Activated CD8-positive, alpha-beta memory T cell treated with anti-CD3 and anti-CD28 coated beads, Interleukin-2, amount 50 U/mL, for 1 hour (primary cell): Measurements from ENCODE around the gene CPAMD8.
"Not testable (repeated sequence)": the region's sequence is repeated elsewhere in the genome, so short reads cannot be mapped to it uniquely, and the experiment has no call there.

ENCODE experiments used
- DNase-seq: peaks from one replicate; pipeline ENCODE4 v3.0.0-alpha.2; 2020; ENCODE audit errors: extremely low read depth

Gene CPAMD8

GRCh38 chr19:17041976-17042375 is 15.4 kb upstream of the CPAMD8 start:
- no peak for DNase-seq

- DNase-seq, result no peak
Observed at GRCh38 chr19:17037966-17038500, 11.4 kb upstream of the CPAMD8 start.

- DNase-seq, result no peak
Observed at GRCh38 chr19:17037184-17037583, 10.6 kb upstream of the CPAMD8 start.

- DNase-seq, result no peak
Observed at GRCh38 chr19:17036640-17037039, 10.0 kb upstream of the CPAMD8 start.

GRCh38 chr19:17035842-17036424 is 9.3 kb upstream of the CPAMD8 start:
- DNase-seq, result no peak

- DNase-seq, result no peak
Observed at GRCh38 chr19:17031741-17032140, 5.1 kb upstream of the CPAMD8 start.

GRCh38 chr19:17027535-17027975 is 945 bp upstream of the CPAMD8 start:
- no peak for DNase-seq

- DNase-seq, result no peak
Observed at GRCh38 chr19:17025991-17026658, 485 bp downstream of the CPAMD8 start.

- no peak for DNase-seq
Observed at GRCh38 chr19:17025361-17025760, 1.2 kb downstream of the CPAMD8 start.

GRCh38 chr19:17024941-17025340 is 1.7 kb downstream of the CPAMD8 start:
- DNase-seq, result not testable (repeated sequence)

GRCh38 chr19:17023805-17024204 is 2.8 kb downstream of the CPAMD8 start:
- no peak for DNase-seq

GRCh38 chr19:17022738-17023137 is 3.9 kb downstream of the CPAMD8 start:
- DNase-seq, result no peak

GRCh38 chr19:17021793-17022590 is 4.6 kb downstream of the CPAMD8 start:
- no peak for DNase-seq

- no peak for DNase-seq
Observed at GRCh38 chr19:17021328-17021727, 5.3 kb downstream of the CPAMD8 start.

- DNase-seq, result no peak
Observed at GRCh38 chr19:17020823-17021222, 5.8 kb downstream of the CPAMD8 start.

- no peak for DNase-seq
Observed at GRCh38 chr19:17020385-17020784, 6.2 kb downstream of the CPAMD8 start.

GRCh38 chr19:17014212-17014861 is 12.3 kb downstream of the CPAMD8 start:
- not testable (repeated sequence) for DNase-seq

- no peak for DNase-seq
Observed at GRCh38 chr19:17011485-17011884, 15.1 kb downstream of the CPAMD8 start.

GRCh38 chr19:17006579-17006978 is 20.0 kb downstream of the CPAMD8 start:
- DNase-seq, result no peak

GRCh38 chr19:17005000-17005399 is 21.6 kb downstream of the CPAMD8 start:
- DNase-seq, result no peak

- DNase-seq, result no peak
Observed at GRCh38 chr19:17004386-17004785, 22.2 kb downstream of the CPAMD8 start.

- no peak for DNase-seq
Observed at GRCh38 chr19:17002455-17002854, 24.2 kb downstream of the CPAMD8 start.
